ENCODE measurements around the gene ZNHIT2. TPM values are rescaled to one million over a fixed set of nuclear protein-coding genes. Genes with fewer than 3 reads are reported as not detected.
A peak's percentile ranks its signal among the peaks of the same experiment; 100 is the strongest.

The ZNHIT2 gene
- total RNA-seq, 1 donor, result 11.2 TPM

DNA sequence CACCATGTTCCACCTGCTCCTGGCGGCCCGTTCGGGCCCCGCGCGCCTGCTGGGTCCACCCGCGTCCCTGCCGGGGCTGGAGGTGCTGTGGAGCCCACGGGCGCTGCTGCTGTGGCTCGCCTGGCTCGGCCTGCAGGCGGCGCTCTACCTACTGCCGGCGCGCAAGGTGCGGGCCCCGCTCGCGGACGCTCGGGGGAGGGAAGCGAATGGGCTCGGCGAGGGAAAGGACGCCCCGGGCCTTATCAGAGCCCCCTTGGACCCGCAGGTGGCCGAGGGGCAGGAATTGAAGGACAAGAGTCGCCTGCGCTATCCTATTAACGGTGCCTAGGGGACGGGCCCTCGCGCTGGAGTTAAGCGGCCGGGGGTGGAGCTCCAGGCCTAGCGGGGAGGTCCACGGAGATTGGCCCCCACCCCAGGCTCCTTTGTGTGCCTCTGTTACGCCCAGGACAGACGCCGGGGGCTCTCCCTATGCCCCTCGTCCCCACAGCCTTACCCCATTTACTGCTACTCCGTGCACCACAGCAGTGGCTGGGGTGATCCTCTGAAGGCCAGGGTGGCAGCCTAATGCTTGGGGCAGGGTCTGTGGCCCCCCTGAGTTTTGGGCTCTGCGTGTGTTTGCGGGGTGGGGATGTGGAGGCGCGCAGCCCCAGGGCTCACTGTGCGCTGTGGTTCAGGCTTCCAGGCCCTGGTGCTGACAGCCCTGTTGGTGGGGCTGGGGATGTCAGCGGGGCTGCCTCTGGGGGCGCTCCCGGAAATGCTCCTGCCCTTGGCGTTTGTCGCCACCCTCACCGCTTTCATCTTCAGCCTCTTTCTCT is 4.7 kb downstream of the ZNHIT2 start:
- H3K4me3 ChIP-seq (ENCODE audit: low read depth, low read length), result peak overlapping the region; percentile 69
- TF ChIP-seq, protein P1, sequence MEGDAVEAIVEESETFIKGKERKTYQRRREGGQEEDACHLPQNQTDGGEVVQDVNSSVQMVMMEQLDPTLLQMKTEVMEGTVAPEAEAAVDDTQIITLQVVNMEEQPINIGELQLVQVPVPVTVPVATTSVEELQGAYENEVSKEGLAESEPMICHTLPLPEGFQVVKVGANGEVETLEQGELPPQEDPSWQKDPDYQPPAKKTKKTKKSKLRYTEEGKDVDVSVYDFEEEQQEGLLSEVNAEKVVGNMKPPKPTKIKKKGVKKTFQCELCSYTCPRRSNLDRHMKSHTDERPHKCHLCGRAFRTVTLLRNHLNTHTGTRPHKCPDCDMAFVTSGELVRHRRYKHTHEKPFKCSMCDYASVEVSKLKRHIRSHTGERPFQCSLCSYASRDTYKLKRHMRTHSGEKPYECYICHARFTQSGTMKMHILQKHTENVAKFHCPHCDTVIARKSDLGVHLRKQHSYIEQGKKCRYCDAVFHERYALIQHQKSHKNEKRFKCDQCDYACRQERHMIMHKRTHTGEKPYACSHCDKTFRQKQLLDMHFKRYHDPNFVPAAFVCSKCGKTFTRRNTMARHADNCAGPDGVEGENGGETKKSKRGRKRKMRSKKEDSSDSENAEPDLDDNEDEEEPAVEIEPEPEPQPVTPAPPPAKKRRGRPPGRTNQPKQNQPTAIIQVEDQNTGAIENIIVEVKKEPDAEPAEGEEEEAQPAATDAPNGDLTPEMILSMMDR (IDR thresholded peaks at IDR 0.05; ENCODE audit: insufficient read depth, low read depth, low read length), result peak; percentile 78
- DNase-seq (ENCODE audit: low read depth), result peak; percentile 43

DNA sequence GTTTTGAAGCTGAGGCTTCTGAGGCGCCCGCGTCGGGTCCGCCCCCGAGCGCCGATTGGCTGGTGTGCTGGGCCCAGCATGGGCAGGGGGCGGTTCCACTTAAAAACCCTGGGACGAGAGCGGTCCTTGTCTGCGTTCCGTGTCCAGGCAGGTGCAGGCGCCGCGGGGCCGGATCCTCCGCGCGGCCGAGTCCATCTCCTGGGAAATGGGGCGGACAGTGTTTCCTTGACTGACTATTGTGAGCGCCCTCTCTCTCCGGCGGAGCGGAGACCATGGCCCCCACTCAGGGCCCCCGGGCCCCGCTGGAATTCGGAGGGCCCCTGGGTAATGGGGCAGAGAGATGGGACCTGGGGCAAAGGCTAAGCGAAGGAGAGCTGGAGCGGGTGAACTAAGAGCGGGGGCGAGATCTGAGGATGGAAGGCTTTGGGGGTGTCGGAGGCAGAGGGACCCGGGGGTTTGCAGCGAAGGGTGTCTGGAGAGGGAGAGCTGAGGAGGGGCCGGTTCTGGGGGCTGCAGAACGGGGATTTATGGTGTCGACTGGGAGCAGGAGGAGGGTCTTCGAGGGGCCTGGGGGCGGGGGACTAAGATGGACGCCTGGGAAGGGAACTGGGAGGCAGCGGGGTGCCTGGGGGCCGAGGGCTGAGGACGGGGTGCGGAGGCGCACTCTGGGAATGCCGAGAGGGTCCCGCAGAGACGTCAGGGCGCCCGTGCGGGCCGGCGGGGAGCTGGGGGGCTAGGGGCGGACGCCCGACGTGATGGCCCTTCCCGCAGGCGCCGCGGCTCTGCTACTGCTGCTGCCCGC is 5.6 kb downstream of the ZNHIT2 start, which contains the start of gene TM7SF2:
Gene TM7SF2 (plus strand): TSS at position 129 of the 802 bp plus-strand sequence. CDS start 144 bp downstream, at position 273.
- DNase-seq (ENCODE audit: low read depth), result peak; percentile 94
- TF ChIP-seq, protein P1 (IDR thresholded peaks at IDR 0.05; ENCODE audit: insufficient read depth, low read depth, low read length), result no peak
- peak within 1 kb of the TSS; percentile 69 for H3K4me3 ChIP-seq (ENCODE audit: low read depth, low read length)

- TF ChIP-seq, protein P1 (IDR thresholded peaks at IDR 0.05; ENCODE audit: insufficient read depth, low read depth, low read length), result no peak
- no peak for DNase-seq (ENCODE audit: low read depth)
- no peak overlapping the region for H3K4me3 ChIP-seq (ENCODE audit: low read depth, low read length)
Measured at GRCh38 chr11:65111159-65111743, 6.2 kb downstream of the ZNHIT2 start.

DNA sequence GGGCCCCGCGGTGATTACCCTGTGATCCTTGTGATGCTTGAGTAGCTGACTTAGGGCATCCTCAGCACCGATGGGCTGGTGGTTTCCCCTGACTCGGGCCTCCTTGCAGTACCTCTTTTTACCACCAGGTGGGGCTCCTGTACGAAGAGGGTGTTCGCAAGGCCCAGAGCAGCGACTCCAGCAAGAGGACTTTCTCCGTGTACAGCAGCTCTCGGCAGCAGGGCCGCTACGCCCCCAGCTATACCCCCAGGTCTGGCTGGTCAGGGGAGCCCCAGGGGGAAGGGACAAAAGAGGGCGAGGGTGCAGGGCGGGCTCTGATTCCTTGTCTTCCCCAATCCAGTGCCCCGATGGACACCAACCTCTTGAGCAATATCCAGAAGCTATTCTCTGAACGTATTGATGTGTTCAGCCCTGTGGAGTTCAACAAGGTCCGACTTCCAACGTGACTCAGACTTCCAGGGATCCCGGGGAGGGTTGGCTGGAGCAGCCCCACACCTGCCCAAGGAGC is 7.1 kb downstream of the ZNHIT2 start:
- H3K4me3 ChIP-seq (ENCODE audit: low read depth, low read length), result no peak overlapping the region
- TF ChIP-seq, protein P1 (IDR thresholded peaks at IDR 0.05; ENCODE audit: insufficient read depth, low read depth, low read length), result peak; percentile 98
- DNase-seq (ENCODE audit: low read depth), result peak; percentile 79

GRCh38 chr11:65109231-65110198 is 8.0 kb downstream of the ZNHIT2 start:
- H3K4me3 ChIP-seq (ENCODE audit: low read depth, low read length), result no peak overlapping the region
- TF ChIP-seq, protein P1 (IDR thresholded peaks at IDR 0.05; ENCODE audit: insufficient read depth, low read depth, low read length), result no peak
- DNase-seq (ENCODE audit: low read depth), result no peak
